Skeletal muscle tissue (tissue), 4 donors: ENCODE data around the gene LYRM9. TPM values are rescaled to one million over a fixed set of nuclear protein-coding genes. Genes with fewer than 3 reads are reported as not detected.

Source experiments
- H3K27ac ChIP-seq: one replicate; pipeline ENCODE4 v1.7.0; 2013; ENCODE audit warnings: mild to moderate bottlenecking, low read depth, low read length, inconsistent platforms
- H3K27me3 ChIP-seq, 3 donors: one replicate each; pipeline ENCODE4 v1.7.0; 2013; ENCODE audit warnings: low read length in 3 of 3; ENCODE audit not compliant: control insufficient read depth in 3 of 3, insufficient read depth in 3 of 3
- H3K36me3 ChIP-seq, 3 donors: one replicate each; pipeline ENCODE4 v1.7.0; 2013; ENCODE audit warnings: low read length in 3 of 3; ENCODE audit not compliant: control insufficient read depth in 3 of 3, insufficient read depth in 3 of 3
- H3K4me1 ChIP-seq, 3 donors: one replicate each; pipeline ENCODE4 v1.7.0; 2013; ENCODE audit warnings: low read length in 3 of 3, mild to moderate bottlenecking in 3 of 3; ENCODE audit not compliant: control insufficient read depth in 3 of 3, insufficient read depth in 3 of 3
- H3K4me3 ChIP-seq, 3 donors: one replicate each; pipeline ENCODE4 v1.7.0; 2013; ENCODE audit warnings: low read length in 3 of 3
- H3K9ac ChIP-seq, 3 donors: one replicate each; pipeline ENCODE4 v1.7.0; 2013; ENCODE audit warnings: low read length in 3 of 3, mild to moderate bottlenecking in 3 of 3, moderate library complexity in 2 of 3, low read depth in 1 of 3
- H3K9me3 ChIP-seq, 3 donors: one replicate each; pipeline ENCODE4 v1.7.0; 2013; ENCODE audit warnings: low read length in 3 of 3; ENCODE audit not compliant: control insufficient read depth in 3 of 3
- total RNA-seq: library from RNA; depleted of rRNA; stranded (reverse); fragments of >200 nt; gene quantifications from one replicate; pipeline ENCODE4 v1.2.3, GENCODE V29; 2014
- donor health status: Osteomylitis.

The LYRM9 gene
- 5.2 TPM for total RNA-seq

- Histone ChIP-seq H3K27ac (peak within 1 kb of the TSS; percentile 65), H3K9ac (peak within 1 kb of the TSS; percentile 75 to 88 (median 84))
Measured at GRCh38 chr17:27892866-27893769, at the start of gene LYRM9. Gene LYRM9 (minus strand): TSS chr17:27893365. CDS start chr17:27882694, 10,671 bp downstream.

GRCh38 chr17:27940503-27941428 is 47.6 kb upstream of the LYRM9 start:
- Histone ChIP-seq H3K4me1 (no peaks in the 10 kb centered on the region), H3K36me3 (no peaks in the 10 kb centered on the region), H3K27me3 (peaks cover 3 to 4% (median 4%) of the 10 kb centered on the region in 3 donors), H3K9me3 (no peaks in the 10 kb centered on the region), H3K9ac (no peak overlapping the region), H3K27ac (no peak overlapping the region), H3K4me3 (no peak overlapping the region)

More at GRCh38 chr17:27892866-27893769, at the start of gene LYRM9:
- Histone ChIP-seq H3K36me3 (no peaks in the 10 kb centered on the region), H3K4me3 (peak within 1 kb of the TSS; percentile 76 to 81 (median 78)), H3K27me3 (peaks cover 0 to 4% (median 3%) of the 10 kb centered on the region in 3 donors), H3K9me3 (no peaks in the 10 kb centered on the region), H3K4me1 (peaks cover 4 to 7% (median 6%) of the 10 kb centered on the region in 3 donors)

- Histone ChIP-seq H3K4me3 (no peak overlapping the region), H3K36me3 (no peaks in the 10 kb centered on the region), H3K27ac (no peak overlapping the region), H3K4me1 (no peaks in the 10 kb centered on the region), H3K9me3 (no peaks in the 10 kb centered on the region), H3K27me3 (peaks cover 3 to 8% (median 4%) of the 10 kb centered on the region in 3 donors), H3K9ac (no peak overlapping the region)
Measured at GRCh38 chr17:27939474-27940465, 46.6 kb upstream of the LYRM9 start.

GRCh38 chr17:27938864-27939263 is 45.7 kb upstream of the LYRM9 start:
- H3K9me3 ChIP-seq = no peaks in the 10 kb centered on the region
- H3K36me3 ChIP-seq = no peaks in the 10 kb centered on the region
- H3K4me3 ChIP-seq = no peak overlapping the region
- no peak overlapping the region for H3K27ac ChIP-seq
- peaks cover 3 to 8% (median 4%) of the 10 kb centered on the region in 3 donors for H3K27me3 ChIP-seq
- no peaks in the 10 kb centered on the region for H3K4me1 ChIP-seq
- no peak overlapping the region for H3K9ac ChIP-seq

- Histone ChIP-seq H3K4me3 (no peak overlapping the region), H3K4me1 (no peaks in the 10 kb centered on the region)
Measured at GRCh38 chr17:27938241-27938640, 45.1 kb upstream of the LYRM9 start.

GRCh38 chr17:27937025-27937546 is 43.9 kb upstream of the LYRM9 start:
- no peak overlapping the region for H3K27ac ChIP-seq
- H3K27me3 ChIP-seq = peaks cover 3 to 8% (median 4%) of the 10 kb centered on the region in 3 donors
- H3K4me3 ChIP-seq = no peak overlapping the region
- no peaks in the 10 kb centered on the region for H3K4me1 ChIP-seq
- no peak overlapping the region for H3K9ac ChIP-seq
- peaks cover 0 to 3% (median 0%) of the 10 kb centered on the region in 3 donors for H3K9me3 ChIP-seq
- no peaks in the 10 kb centered on the region for H3K36me3 ChIP-seq

More at GRCh38 chr17:27938241-27938640, 45.1 kb upstream of the LYRM9 start:
- Histone ChIP-seq H3K27ac (no peak overlapping the region), H3K9ac (no peak overlapping the region), H3K9me3 (peaks cover 0 to 3% (median 0%) of the 10 kb centered on the region in 3 donors), H3K36me3 (no peaks in the 10 kb centered on the region), H3K27me3 (peaks cover 3 to 8% (median 4%) of the 10 kb centered on the region in 3 donors)

GRCh38 chr17:27930000-27930399 is 36.8 kb upstream of the LYRM9 start:
- Histone ChIP-seq H3K27ac (no peak overlapping the region), H3K9ac (no peak overlapping the region), H3K27me3 (no peaks in the 10 kb centered on the region), H3K36me3 (no peaks in the 10 kb centered on the region), H3K4me1 (no peaks in the 10 kb centered on the region), H3K4me3 (no peak overlapping the region), H3K9me3 (peaks cover 0 to 3% (median 0%) of the 10 kb centered on the region in 3 donors)

- H3K4me1 ChIP-seq = no peaks in the 10 kb centered on the region
- H3K4me3 ChIP-seq = no peak overlapping the region
- H3K9me3 ChIP-seq = peaks cover 0 to 1% (median 0%) of the 10 kb centered on the region in 3 donors
- H3K9ac ChIP-seq = no peak overlapping the region
- H3K36me3 ChIP-seq = no peaks in the 10 kb centered on the region
- H3K27ac ChIP-seq = no peak overlapping the region
- no peaks in the 10 kb centered on the region for H3K27me3 ChIP-seq
Measured at GRCh38 chr17:27928587-27928986, 35.4 kb upstream of the LYRM9 start.

GRCh38 chr17:27927781-27928180 is 34.6 kb upstream of the LYRM9 start:
- Histone ChIP-seq H3K4me1 (no peaks in the 10 kb centered on the region), H3K9me3 (no peaks in the 10 kb centered on the region), H3K27ac (no peak overlapping the region), H3K4me3 (no peak overlapping the region), H3K9ac (no peak overlapping the region), H3K36me3 (no peaks in the 10 kb centered on the region), H3K27me3 (no peaks in the 10 kb centered on the region)
